Measurements from ENCODE around the gene GLP2R. TPM values are rescaled to one million over a fixed set of nuclear protein-coding genes. Genes with fewer than 3 reads are reported as not detected.

GLP2R gene
- total and polyA plus RNA-seq, 2 experiments from 2014 or later = not detected

- no peak for TF ChIP-seq ZNF462 (CRISPR knock-in tag; IDR thresholded peaks at IDR 0.05)
- TF ChIP-seq, protein P1, sequence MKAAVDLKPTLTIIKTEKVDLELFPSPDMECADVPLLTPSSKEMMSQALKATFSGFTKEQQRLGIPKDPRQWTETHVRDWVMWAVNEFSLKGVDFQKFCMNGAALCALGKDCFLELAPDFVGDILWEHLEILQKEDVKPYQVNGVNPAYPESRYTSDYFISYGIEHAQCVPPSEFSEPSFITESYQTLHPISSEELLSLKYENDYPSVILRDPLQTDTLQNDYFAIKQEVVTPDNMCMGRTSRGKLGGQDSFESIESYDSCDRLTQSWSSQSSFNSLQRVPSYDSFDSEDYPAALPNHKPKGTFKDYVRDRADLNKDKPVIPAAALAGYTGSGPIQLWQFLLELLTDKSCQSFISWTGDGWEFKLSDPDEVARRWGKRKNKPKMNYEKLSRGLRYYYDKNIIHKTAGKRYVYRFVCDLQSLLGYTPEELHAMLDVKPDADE (IDR thresholded peaks at IDR 0.05) = no peak
Measured at GRCh38 chr17:9810100-9810949, 15.4 kb upstream of the GLP2R start (continued).

- 0 out of 2 replicates have a peak, but pooled peaks cover 6% of the 10 kb centered on the region for H3K9me2 ChIP-seq (ENCODE audit: insufficient read depth)
- H2AFZ ChIP-seq = no peak overlapping the region
- no peak overlapping the region for H3K4me3 ChIP-seq
- no peaks in the 10 kb centered on the region for H3K36me3 ChIP-seq (ENCODE audit: insufficient read depth)
- no peak for DNase-seq (ENCODE audit: low spot score)
- no peak overlapping the region for H3K27ac ChIP-seq (ENCODE audit: low read depth)
- no peaks in the 10 kb centered on the region for H3K4me1 ChIP-seq (ENCODE audit: insufficient read depth)
- Mint-ChIP-seq H3K4me1 (no peaks in the 10 kb centered on the region), H3K9me3 (peaks cover 4% of the 10 kb centered on the region), H3K27me3 (ENCODE audit: insufficient read depth, low read depth, poor library complexity) (peaks cover 5% of the 10 kb centered on the region), H3K36me3 (ENCODE audit: low read depth) (no peaks in the 10 kb centered on the region), H3K27ac (no peak overlapping the region), H3K4me3 (no peak overlapping the region)
- no peaks in the 10 kb centered on the region for H3K27me3 ChIP-seq (ENCODE audit: insufficient read depth)
- H3K79me2 ChIP-seq (replicated peaks; ENCODE audit: insufficient read depth) = no peaks in the 10 kb centered on the region
- ATAC-seq = no peak
- no peaks in the 10 kb centered on the region for H3F3A ChIP-seq (replicated peaks; ENCODE audit: low read depth)
- H4K20me1 ChIP-seq (replicated peaks; ENCODE audit: insufficient read depth) = no peaks in the 10 kb centered on the region
- H3K4me2 ChIP-seq = no peak overlapping the region
- TF ChIP-seq JUNB (IDR thresholded peaks at IDR 0.05; ENCODE audit: unreplicated experiment) = no peak
- TF ChIP-seq ZNF462 (CRISPR knock-in tag; IDR thresholded peaks at IDR 0.05) = no peak
- TF ChIP-seq POLR2AphosphoS5 (IDR thresholded peaks at IDR 0.05; ENCODE audit: low read depth) = no peak
- TF ChIP-seq ZNF331 (CRISPR knock-in tag; IDR thresholded peaks at IDR 0.05; ENCODE audit: low read depth) = no peak
Measured at GRCh38 chr17:9811086-9811485, 14.6 kb upstream of the GLP2R start.
